CD14-positive monocyte (primary cell): ENCODE measurements around the gene DSC2. TPM values are rescaled to one million over a fixed set of nuclear protein-coding genes. Genes with fewer than 3 reads are reported as not detected.

Experiments
- DNase-seq, 3 donors: peaks; one replicate each; pipeline ENCODE4 v3.0.0-alpha.2; 2011 to 2022
- H2AFZ ChIP-seq: 2 replicates; pipeline ENCODE4 v1.6.0; 2012; ENCODE audit warnings: mild to moderate bottlenecking, low read depth, low read length, inconsistent platforms; ENCODE audit not compliant: insufficient read depth, poor library complexity, severe bottlenecking
- H3K27ac ChIP-seq, 2 donors: 1 replicate in 1 of 2; 2 replicates in 1 of 2; pipeline ENCODE4 v1.5.1; 2012 to 2013; ENCODE audit warnings: low read length in 2 of 2, control low read depth in 1 of 2, inconsistent platforms in 1 of 2, low read depth in 1 of 2, mild to moderate bottlenecking in 1 of 2
- H3K27me3 ChIP-seq, 2 donors: one replicate each; pipeline versions ENCODE4 v1.6.0 to v1.6.1; 2011 to 2013; ENCODE audit warnings: low read length in 2 of 2; ENCODE audit not compliant: control insufficient read depth in 2 of 2, insufficient read depth in 2 of 2
- H3K36me3 ChIP-seq, 2 donors: replicated peaks in 1 of 2; 1 replicate in 1 of 2; 2 replicates in 1 of 2; pipeline versions ENCODE4 v1.5.1 to v1.6.1; 2012 to 2013; ENCODE audit warnings: low read length in 2 of 2, control low read depth in 1 of 2, inconsistent platforms in 1 of 2, mild to moderate bottlenecking in 1 of 2; ENCODE audit not compliant: insufficient read depth in 2 of 2, control insufficient read depth in 1 of 2
- H3K4me1 ChIP-seq, 2 donors: 1 replicate in 1 of 2; 2 replicates in 1 of 2; pipeline versions ENCODE4 v1.5.1 to v1.6.1; 2012 to 2013; ENCODE audit warnings: low read length in 2 of 2, control low read depth in 1 of 2, inconsistent platforms in 1 of 2, mild to moderate bottlenecking in 1 of 2, moderate library complexity in 1 of 2; ENCODE audit not compliant: insufficient read depth in 2 of 2, control insufficient read depth in 1 of 2
- H3K4me2 ChIP-seq: replicated peaks from 2 replicates; pipeline ENCODE3; 2012; ENCODE audit warnings: low read length, moderate library complexity, mild to moderate bottlenecking; ENCODE audit not compliant: poor library complexity, severe bottlenecking; ENCODE audit errors: extremely low read depth
- H3K4me3 ChIP-seq, 3 experiments: fragments of 200-600 bp in 1 of 3; sonication (generic) in 1 of 3; replicated peaks in 1 of 3; 1 replicate in 2 of 3; 2 replicates in 1 of 3; pipeline ENCODE4 v1.5.1; 2011 to 2013; ENCODE audit warnings: low read length in 3 of 3, mild to moderate bottlenecking in 3 of 3, control low read depth in 2 of 3, low read depth in 2 of 3, inconsistent platforms in 1 of 3, moderate library complexity in 1 of 3
- H3K79me2 ChIP-seq: 2 replicates; pipeline ENCODE4 v1.6.0; 2012; ENCODE audit warnings: mild to moderate bottlenecking, control low read depth, inconsistent platforms, low read length, moderate library complexity; ENCODE audit not compliant: insufficient read depth
- H3K9ac ChIP-seq: 2 replicates; pipeline ENCODE4 v1.6.0; 2017; ENCODE audit warnings: low read length, mild to moderate bottlenecking; ENCODE audit not compliant: insufficient read depth, poor library complexity, severe bottlenecking
- H3K9me3 ChIP-seq, 2 donors: replicated peaks in 1 of 2; 1 replicate in 1 of 2; 2 replicates in 1 of 2; pipeline versions ENCODE4 v1.5.1 to v1.6.1; 2012 to 2013; ENCODE audit warnings: low read length in 2 of 2, control low read depth in 1 of 2; ENCODE audit not compliant: control insufficient read depth in 1 of 2, insufficient read depth in 1 of 2
- H4K20me1 ChIP-seq: 2 replicates; pipeline ENCODE4 v1.6.0; 2012; ENCODE audit warnings: mild to moderate bottlenecking, low read length, control low read depth, moderate library complexity; ENCODE audit not compliant: insufficient read depth
- H3K27ac Mint-ChIP-seq, 7 donors: one replicate each; pipeline ENCODE4 v1.8.0; 2020; ENCODE audit warnings: mild to moderate bottlenecking in 7 of 7, mixed read lengths in 7 of 7, moderate library complexity in 6 of 7, inconsistent platforms in 2 of 7
- H3K27me3 Mint-ChIP-seq, 3 donors: one replicate each; pipeline ENCODE4 v1.8.0; 2021 to 2022; ENCODE audit warnings: low read depth in 3 of 3, mild to moderate bottlenecking in 3 of 3, mixed read lengths in 3 of 3, moderate library complexity in 3 of 3, inconsistent platforms in 1 of 3
- H3K36me3 Mint-ChIP-seq, 2 donors: one replicate each; pipeline ENCODE4 v1.8.0; 2020; ENCODE audit warnings: mixed read lengths in 2 of 2, inconsistent platforms in 1 of 2, mild to moderate bottlenecking in 1 of 2
- H3K4me1 Mint-ChIP-seq: one replicate; pipeline ENCODE4 v1.8.0; 2020; ENCODE audit warnings: mild to moderate bottlenecking, mixed read lengths
- H3K4me3 Mint-ChIP-seq, 2 donors: one replicate each; pipeline ENCODE4 v1.8.0; 2020; ENCODE audit warnings: mild to moderate bottlenecking in 2 of 2, mixed read lengths in 2 of 2, moderate library complexity in 1 of 2
- H3K9me3 Mint-ChIP-seq, 7 donors: one replicate each; pipeline ENCODE4 v1.8.0; 2020 to 2022; ENCODE audit warnings: mixed read lengths in 7 of 7, mild to moderate bottlenecking in 6 of 7, moderate library complexity in 6 of 7, inconsistent platforms in 2 of 7
- CTCF ChIP-seq: fragments of 200-600 bp; IDR thresholded peaks from one replicate; pipeline ENCODE4 v1.8.0; 2022; ENCODE audit warnings: antibody characterized with exemption, mild to moderate bottlenecking
- WGBS: methylation state at CpG from one replicate; pipeline ENCODE4 v1.1.5; 2013; ENCODE audit warnings: missing lambda C conversion rate; ENCODE audit not compliant: insufficient coverage; 5-methylcytosine and 5-hydroxymethylcytosine counted together
- intact Hi-C, 2 donors: fragments of 100-400 bp; cut with micrococcal nuclease; formaldehyde crosslinking; loops; one replicate each; pipeline versions ENCODE4 v1.15.0 to v1.15.1; 2023
- polyA plus RNA-seq, 3 donors: library from polyadenylated mRNA; depleted of rRNA in 1 of 3; unstranded in 2 of 3; stranded (reverse) in 1 of 3; fragments of 300-500 nt in 2 of 3; fragments of >200 nt in 1 of 3; fragmentation: Illumina TruSeq in 2 of 3; gene quantifications; 1 replicate in 2 of 3; 2 replicates in 1 of 3; pipeline ENCODE4 v1.2.3, GENCODE V29; 2012 to 2021

The DSC2 gene
- polyA plus RNA-seq, 3 donors = 3.2 to 11.3 (median 3.3) TPM

- no peaks in the 10 kb centered on the region for H3K79me2 ChIP-seq
- H3K27ac ChIP-seq = no peak overlapping the region
- no peak overlapping the region for H3K9ac ChIP-seq
- H3K36me3 Mint-ChIP-seq = no peaks in the 10 kb centered on the region
- TF ChIP-seq CTCF = no peak
- H3K27me3 Mint-ChIP-seq = peaks cover 2 to 3% (median 2%) of the 10 kb centered on the region in 3 donors
- no peak overlapping the region for H3K4me2 ChIP-seq
- no peak overlapping the region for H3K4me3 Mint-ChIP-seq
- no peak overlapping the region for H2AFZ ChIP-seq
- H3K9me3 ChIP-seq = no peaks in the 10 kb centered on the region
- H4K20me1 ChIP-seq = no peaks in the 10 kb centered on the region
- H3K36me3 ChIP-seq = no peaks in the 10 kb centered on the region
- no peak overlapping the region for H3K4me3 ChIP-seq
- no peaks in the 10 kb centered on the region for H3K9me3 Mint-ChIP-seq
- H3K27me3 ChIP-seq = peaks cover 0 to 3% of the 10 kb centered on the region in 2 donors
- WGBS = no CpG with 5 or more reads among the region's 4 CpGs
- intact Hi-C loops = no loop called here
- H3K27ac Mint-ChIP-seq = no peak overlapping the region
- H3K4me1 Mint-ChIP-seq = no peaks in the 10 kb centered on the region
- no peaks in the 10 kb centered on the region for H3K4me1 ChIP-seq
- DNase-seq = no peak
These were observed 91.6 kb downstream of the DSC2 start for GRCh38 chr18:31010601-31011000.

Other genes with a start within 250 kb of the DSC2 start
- gene DSC3, start 59.7 kb downstream of the DSC2 start, polyA plus RNA-seq = not detected
- not detected for gene DSC1, start 60.4 kb upstream of the DSC2 start, polyA plus RNA-seq
- not detected for gene DSG1, start 215.7 kb upstream of the DSC2 start, polyA plus RNA-seq